SIG-M5 (cell line): ENCODE measurements around the gene DHX35.
"Not testable (repeated sequence)": the region's sequence is repeated elsewhere in the genome, so short reads cannot be mapped to it uniquely, and the experiment has no call there.

ENCODE experiments used
- DNase-seq: peaks from one replicate; lab custom pipeline; 2025; lab: John Stamatoyannopoulos, UW

The DHX35 gene

DNA sequence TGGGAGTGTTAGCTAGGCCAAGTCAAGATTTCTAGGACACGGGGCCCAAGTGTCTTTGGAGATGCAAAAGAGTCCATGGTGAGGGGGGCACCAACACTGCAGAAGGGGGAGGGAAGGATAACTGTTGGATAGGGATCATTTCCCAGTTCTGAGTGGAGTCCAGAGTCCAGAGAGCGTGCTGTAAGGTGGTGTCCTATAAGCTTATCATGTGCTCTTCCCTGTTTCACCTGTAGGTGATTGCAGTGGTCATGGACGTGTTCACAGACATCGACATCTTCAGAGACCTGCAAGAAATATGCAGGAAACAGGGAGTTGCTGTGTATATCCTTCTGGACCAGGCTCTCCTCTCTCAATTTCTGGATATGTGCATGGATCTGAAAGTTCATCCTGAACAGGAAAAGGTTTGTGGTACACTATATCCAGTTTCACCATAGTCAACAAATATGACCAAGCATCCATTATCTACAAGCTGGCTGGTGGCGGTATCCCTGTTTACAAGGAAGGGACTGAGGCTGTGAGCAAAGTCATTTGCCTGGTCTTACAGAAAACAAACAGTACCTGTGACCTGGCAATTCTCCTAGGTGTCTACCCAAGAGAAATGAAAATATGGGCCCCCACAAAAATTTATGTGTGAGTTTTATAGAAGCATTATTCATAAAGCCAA lies 20.3 kb upstream of the DHX35 start:
- DNase-seq: no peak

DNA sequence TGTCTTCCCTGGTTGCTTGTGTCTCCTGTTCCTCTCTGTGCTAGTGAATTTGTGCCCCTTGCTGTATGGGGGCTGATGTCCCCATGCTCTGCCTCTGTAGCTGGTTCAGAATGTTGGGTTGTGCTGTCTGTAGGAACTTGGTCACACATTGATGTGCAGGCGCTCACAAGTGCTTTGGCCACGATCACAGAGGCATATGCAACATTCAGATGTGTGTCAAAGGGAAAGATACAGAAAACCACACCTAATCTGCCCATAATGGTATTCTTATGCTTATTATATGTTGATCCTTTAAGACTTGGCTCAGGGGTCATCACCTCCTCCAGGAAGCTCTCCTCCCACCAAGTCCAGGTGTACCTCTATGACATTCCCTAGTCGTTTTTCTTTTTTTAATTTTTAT lies 17.1 kb upstream of the DHX35 start:
- no peak for DNase-seq

DNA sequence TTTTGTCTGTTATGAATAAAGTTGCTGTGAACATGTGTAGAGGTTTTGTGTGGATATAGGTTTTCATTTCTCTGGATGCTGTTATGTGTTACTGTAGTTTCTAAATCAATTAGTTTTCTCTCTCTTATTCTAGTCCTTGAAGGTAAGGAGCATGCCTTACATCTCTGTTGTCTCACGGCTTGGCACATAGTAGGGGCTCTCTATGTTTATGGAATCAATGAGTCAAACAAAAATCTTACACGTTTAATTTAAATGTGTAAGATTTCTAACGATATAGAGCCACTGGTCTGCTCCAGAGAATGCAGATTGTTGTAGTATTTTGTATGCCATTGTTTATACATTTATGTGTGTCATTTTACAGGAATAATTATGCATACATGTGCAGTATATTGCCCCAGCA lies 15.3 kb upstream of the DHX35 start:
- DNase-seq: no peak

DNA sequence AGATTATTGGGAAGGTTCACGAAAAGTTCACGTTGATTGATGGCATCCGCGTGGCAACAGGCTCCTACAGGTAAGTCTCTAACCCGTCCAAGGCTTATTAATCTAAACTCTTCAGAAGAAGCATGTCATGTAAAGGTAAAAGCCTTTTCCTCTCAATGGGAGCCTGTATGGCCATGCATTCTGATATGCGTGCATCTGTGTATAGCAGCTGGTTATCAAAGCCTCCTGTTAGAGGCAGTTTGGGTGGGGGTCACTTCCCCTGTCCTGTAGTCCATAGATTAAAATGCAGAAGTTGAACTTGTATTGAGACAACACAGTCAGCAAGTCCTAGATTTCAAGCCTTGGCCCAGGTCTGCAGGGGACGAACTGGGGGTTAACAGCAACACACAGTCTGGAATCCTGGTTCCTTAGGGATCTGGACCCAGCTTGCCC lies 14.2 kb upstream of the DHX35 start:
- no peak for DNase-seq

DNA sequence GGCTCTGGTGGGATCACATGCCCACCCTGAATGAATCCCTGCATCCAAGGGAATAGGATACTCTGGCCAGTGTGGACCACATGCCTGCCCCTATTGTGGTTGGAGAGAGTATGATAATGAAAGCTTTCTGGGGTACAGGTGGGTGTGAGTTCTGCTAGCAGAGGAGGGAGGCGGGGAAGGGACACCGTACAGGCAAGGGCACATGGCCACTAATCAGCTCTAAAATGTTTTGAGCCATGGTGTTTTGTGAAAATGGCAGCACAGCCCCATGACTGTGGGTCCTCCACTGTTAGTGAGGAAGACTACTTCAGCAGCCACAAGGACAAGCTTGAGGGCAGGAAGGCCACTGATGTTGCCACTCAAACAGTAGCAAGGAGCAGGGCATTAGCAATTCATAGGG lies 11.9 kb upstream of the DHX35 start:
- no peak for DNase-seq

DNA sequence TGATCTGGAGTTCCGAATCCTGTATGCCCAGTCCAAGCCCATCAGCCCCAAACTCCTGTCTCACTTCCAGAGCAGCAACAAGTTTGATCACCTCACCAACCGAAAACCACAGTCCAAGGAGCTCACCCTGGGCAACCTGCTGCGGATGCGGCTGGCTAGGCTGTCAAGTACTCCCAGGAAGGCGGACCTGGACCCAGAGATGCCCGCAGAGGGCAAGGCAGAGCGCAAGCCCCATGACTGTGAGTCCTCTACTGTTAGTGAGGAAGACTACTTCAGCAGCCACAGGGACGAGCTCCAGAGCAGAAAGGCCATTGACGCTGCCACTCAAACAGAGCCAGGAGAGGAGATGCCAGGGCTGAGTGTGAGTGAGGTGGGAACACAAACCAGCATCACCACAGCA lies 10.5 kb upstream of the DHX35 start:
- no peak for DNase-seq

DNA sequence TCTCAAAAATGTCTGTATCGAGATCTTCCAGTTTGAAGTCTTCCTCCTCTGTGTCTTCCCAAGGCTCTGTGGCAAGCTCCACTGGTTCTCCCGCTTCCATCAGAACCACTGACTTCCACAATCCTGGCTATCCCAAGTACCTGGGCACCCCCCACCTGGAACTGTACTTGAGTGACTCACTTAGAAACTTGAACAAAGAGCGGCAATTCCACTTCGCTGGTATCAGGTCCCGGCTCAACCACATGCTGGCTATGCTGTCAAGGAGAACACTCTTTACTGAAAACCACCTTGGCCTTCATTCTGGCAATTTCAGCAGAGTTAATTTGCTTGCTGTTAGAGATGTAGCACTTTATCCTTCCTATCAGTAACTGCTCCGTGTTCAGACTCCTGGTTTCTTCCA lies 10.0 kb upstream of the DHX35 start:
- DNase-seq: no peak

DNA sequence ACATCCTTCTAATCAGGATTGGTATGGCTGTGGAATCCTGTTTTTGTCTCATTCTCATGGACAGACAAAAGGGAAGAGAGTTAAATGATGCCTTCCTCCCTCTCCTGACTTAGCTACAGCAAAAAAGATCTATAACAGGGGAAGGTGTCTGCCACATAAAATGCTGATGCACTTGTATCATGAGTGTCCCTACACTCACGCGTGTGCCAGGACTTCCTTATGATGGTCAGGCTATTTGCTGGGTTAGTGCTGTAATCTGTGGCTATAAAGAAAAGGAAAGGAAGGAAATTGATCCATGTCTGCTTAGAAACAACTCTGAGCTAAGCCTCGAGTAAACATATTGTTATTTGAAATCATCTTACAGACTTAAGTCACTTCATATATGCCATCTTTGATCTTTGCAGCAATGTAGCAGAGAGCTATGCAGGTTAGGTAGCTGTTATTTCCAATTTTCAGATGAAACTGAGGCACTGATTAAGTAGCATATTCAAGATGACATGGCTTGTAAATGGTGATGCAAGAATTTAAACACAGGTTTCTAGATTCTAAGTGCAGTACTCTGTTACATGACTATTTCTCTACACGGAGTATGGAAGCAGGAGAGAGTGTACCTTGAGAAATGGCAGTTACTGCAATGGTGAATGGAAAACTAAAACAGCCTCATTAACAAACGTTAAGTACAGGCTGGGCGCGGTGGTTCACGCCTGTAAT lies 8.4 kb upstream of the DHX35 start:
- DNase-seq: no peak

DNA sequence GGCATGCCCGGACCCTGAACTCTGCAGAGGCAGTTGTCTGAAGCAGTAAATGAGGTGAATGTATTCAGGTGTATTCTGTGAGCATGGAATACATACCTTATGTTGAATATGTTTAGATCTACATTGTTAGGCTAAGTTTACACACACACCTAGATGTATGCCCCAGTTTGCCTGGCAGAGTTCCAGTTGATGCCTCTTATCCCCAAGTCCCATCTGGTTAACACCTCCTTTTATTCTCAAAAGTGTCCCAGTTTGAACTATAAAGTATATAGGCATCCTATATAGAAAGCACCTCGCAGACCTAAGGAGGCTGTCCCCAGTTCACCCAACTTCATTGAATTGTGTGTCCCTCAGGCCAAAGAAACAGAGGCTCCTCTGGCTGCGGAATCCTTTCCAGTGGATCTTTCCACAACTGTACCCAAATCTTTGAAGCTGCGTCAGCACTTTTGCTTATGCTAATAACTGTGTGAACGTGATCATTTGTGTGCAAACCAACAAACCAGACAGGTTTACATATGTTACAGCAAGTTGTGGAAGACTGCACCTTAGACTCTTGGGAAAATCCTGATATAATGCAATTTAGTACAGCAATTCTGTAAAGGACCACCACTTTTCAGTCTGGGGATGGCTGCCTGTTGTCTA lies 4.8 kb upstream of the DHX35 start:
- no peak for DNase-seq

DNA sequence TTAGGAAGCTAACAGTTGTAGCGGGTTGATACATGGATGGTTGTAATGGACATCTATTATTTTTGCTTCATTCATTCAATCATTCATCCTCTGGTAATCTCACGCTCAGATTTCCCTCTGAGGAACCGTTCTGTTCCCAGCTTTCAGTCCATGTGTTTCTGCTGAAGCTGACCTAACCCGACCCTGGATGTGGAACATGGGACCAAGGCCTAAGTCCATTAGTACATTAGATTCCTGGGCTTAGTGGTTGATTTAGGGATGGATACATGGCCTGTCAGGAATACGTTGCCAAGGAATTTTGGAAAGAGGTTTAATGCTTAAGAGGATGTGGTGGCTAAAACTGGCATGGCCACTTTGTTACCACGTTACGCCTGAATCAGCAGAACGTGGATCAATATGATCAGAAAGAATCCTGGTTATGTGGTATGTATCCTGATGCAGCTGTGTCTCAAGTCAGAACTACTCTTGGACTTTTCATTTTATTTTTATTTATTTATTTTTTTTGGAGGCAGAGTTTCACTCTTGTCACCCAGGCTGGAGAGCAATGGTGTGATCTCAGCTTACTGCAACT lies 4.1 kb upstream of the DHX35 start:
- DNase-seq: no peak

DNA sequence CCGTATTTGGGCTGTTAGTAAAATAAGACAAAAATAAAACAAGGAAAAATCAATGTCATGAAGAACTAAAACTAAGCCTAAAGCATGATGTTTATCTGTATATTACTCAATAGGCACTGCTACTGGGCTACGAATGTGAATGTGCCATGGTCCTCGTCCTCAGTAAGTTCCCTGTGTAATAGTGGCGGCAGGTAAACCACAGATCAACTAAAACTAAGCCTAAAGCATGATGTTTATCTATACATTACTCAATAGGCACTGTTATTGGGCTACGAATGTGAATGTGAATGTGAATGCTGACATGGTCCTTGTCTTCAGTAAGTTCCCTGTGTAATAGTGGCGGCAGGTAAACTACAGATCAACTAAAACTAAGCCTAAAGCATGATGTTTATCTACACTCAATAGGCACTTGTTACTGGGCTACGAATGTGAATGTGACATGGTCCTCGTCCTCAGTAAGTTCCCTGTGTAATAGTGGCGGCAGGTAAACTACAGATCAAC lies 1.9 kb upstream of the DHX35 start:
- not testable (repeated sequence) for DNase-seq

DNA sequence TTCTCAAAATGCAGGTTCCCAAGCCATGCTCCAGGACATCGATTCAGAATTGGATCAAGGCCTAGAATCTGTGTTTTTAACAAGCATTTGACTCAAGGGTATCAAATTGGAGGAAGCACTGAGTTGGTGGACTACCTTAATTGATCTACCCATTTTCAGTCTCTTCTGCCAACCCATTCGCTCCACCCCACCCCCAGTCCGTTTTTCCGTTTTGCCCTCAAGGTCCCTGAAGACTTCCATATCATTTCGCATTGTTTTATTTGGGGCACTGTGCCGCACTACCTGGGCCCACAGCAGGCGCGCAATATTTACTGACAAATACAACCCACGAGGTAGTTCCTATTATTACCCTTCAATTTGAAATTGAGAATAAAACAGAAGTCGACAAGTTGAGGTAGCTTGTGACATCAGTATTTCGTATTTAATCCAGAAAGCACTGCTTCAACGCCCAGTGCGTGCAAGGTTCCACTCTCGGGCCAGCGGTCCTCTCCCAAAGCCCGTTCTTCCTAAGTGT lies 557 bp upstream of the DHX35 start:
- DNase-seq: no peak

DNA sequence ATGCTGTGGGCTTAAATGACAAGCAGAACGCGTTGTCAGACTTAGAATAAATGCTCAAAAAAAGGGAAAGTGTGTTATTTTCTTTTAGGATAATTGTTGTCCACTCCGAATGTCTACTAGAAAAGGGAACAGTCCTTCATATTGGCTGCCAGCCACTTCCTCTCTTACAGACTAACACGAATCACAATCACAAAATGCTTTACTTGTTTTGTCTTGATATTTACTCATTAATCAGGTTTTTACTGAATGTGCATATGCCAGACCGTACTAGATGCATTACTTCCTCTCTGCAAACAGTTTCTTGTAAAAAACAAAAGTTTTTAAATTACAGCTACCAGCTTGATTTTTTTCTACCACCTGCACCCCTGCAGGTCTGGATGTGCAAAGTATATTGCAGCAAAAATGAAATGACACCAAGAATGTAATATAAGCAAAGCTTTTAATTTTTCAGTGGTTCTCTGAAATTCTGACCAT lies 821 bp downstream of the DHX35 start:
- peak; percentile 9 for DNase-seq

DNA sequence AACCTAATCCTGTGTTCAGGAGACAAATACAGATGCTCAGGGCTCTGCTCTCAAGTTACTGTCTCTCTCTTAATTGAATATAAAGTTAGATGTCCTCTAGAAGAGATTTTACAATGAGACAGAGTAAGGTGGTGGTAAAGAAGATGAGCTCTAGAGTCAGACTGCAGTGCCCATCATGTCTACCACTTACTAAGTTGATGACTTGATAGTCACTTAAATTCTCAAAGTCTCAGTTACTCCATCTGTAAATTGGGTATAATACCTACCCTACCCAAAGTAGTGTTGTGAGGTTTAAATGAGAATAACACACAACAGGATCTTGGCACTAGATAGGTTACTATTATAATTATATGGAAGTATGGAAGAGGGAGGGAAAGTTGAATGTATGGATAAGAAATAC lies 1.6 kb downstream of the DHX35 start:
- DNase-seq: no peak

DNA sequence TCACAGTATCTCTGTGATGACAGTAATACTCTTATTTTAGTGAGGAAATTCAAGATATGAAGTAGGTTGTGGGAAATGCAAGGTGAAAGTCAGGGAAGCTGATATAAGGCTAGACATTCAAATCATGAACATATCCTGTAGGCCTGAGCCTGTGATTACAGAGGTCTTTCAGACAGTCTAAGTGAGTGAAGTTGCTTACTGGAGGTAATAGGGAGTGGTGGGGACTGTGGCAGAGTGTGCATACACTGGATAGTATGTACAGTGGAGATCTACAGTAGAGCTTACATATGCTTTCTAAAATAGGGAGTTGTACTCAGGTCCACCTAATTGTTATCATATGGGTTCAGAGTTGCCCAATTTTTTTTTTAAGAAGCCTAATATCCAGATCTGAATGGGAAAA lies 3.1 kb downstream of the DHX35 start:
- no peak for DNase-seq

DNA sequence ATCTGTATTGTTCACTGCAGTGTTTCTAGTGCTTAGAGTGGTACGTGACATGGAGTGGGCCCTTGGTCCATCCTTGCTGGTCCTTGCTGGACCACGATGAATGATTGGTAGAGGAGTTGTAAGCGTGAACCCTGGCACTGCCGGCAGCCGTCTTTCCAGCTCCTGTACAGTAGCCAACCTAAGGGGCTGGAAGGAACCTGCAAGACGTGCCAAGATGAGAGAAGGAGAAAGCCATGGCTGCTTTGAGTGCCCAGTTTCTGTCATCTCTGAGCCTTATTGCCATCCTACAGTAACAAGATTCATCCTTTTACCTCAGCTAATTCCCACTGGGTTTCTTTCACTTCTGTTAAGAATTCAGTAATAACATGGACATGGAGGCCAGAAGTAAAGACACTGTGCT lies 5.9 kb downstream of the DHX35 start:
- no peak for DNase-seq

DNA sequence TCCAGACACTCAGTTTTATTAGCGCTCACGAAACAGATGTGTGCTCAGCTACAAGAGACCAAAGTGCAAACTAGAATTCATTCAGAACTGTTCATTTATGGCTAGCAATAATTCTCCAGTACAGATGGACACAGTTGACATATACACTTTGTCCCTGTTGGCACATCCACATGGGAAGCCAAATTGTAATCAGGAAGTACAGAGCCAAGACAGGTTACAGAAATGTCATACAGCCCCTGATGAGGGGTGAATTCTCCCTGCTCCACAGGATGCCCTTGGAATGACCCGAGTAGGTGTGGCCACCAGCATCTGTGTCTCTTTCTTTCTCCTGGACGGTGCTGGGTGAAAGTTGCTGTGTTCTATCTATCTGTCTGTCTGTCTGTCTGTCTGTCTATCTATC lies 7.6 kb downstream of the DHX35 start:
- no peak for DNase-seq

DNA sequence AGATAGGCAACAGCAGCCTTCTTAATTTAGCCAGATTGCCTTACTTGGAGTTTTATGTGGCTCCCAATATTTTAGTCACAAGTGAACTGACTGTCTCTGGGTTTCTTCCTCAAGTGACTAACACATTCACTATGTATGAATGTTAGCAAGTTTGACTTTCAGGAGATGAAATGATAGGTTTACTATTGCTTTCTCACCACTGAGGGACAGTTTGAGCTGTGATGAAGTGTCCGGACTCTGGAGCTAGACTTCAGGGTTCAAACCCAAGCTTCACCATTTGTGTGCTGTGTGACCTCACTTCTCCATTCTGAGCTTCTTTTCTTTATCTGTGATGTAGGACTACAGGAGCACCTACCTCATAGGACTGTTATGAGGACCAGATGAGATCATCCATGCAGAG lies 8.2 kb downstream of the DHX35 start:
- DNase-seq: no peak

DNA sequence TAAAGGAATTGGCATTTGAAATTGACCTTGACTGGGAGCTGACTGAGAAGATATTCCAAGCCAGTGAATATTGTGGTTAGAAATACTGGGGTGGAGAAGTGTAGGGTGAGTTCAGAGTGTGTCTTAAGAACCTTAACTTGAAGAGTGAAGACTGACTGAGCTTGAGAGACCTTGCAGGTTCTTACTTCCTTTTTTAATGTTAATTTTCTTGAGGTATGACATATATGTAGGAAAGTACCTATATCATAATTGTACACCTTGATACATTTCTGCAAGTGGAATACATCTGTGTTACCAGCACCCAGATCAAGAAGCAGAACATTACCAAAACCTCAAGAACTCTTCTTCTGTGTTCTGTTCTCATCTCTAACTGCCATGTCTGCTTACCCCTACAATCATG lies 11.0 kb downstream of the DHX35 start:
- DNase-seq: no peak

DNA sequence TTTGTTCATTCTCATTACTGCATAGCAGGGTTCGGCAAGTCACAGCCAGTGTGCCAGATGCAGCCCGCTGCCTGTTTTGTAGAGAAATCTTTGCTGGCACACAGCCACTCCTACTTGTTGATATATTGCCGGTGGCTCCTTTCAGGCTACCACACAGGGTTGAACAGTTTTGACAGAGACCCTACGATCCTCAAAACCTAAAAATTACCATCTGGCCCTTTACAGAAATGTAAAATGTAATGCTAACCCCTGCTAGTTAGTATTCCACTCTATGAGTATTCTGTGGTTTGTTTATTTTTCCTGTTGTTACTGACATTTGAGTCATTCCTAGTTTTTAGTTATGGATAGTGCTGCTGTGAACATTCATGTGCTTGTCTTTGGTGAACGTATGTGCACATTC lies 11.5 kb downstream of the DHX35 start:
- no peak for DNase-seq

DNA sequence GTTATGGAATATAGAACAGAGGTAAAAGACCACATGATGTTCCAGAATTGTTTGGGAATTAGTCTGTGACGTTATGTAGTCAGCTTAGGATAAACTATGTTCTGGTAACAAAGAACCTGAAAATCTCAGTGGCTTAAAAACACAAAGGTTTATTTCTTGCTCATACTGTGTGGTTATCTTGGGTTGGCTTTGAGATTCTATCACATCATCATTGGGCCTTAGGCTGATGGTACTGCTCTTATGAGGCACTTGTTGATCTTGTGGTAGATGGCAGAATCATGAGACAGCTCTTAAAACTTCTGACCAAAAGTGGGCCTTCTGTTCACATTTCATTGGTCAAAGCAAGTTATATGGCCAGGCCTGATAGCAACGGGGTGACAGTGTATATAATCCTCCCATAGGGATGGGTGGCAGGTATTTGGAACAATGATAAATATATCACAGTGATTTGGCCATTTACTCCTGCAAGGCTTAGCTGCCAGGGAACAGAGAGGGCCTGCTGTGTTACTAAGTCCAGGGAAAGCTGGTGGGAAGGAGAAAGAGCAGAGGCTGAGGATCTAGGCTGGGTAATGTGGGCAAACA lies 13.5 kb downstream of the DHX35 start:
- DNase-seq: no peak

DNA sequence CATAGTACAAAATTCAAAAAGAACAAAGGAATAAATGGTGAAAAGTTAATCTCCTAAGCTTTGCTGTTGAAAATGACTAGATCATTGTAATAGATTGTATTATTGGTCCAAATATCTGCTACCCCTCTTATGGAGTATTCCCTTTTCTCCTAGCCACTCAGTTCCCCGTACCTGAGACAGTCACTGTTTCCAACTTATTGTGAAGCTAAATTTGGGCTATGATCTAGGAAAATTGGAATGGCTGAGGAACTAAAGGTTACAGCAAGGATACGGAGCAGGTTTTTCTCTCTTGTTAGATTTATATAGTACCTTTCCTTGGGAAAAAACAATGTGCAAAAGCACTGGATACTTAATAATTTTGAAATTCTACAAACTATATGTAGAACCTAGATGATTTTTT lies 17.3 kb downstream of the DHX35 start:
- no peak for DNase-seq
